22Rv1 (cell line): ENCODE measurements around the gene PPP1R13B.

ENCODE experiments used
- CTCF ChIP-seq: fragments of 450-650 bp; IDR thresholded peaks from 2 replicates; pipeline ENCODE4 v1.5.1; 2017; ENCODE audit warnings: mild to moderate bottlenecking
- ZFX ChIP-seq: fragments of 450-650 bp; IDR thresholded peaks from 2 replicates; pipeline ENCODE4 v1.6.1; 2017; ENCODE audit warnings: antibody characterized with exemption, borderline replicate concordance

DNA sequence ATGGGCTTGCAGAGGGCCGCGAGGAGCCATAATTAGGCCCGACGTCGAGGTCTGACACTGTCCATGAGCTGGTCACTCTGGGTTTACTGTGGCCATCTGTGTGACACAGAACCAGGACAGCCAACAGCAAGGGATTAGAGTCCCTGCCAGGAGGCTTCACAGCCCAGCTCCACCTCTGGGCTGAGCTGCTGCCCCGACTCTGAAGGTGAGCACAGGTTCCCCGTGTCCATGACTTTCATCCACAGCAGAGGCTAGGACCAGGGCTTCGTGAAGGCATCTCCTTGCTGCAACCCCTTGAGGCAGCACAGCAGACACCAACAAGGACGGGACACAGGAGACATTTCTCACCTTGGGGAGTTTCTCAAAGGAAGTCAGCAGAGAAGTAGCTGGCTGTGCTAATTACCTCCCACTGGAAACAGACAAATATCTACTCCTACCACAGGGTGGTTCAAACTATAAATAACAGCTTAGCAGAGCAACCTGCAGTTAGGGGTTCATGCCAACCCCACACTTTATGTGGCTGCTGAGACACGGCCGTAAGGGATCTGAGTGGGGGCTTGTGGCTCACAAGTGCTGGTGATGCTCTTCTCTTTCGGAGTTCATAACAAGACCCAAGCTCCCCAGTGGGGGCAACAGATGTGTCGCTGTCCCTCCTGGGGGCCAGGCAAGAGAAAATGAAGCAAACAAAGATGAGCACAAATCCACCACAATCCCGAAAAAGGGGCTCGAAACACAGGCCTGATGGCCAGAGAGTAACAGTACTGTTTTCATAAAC lies 102.6 kb downstream of the PPP1R13B start:
- TF ChIP-seq CTCF (no peak), ZFX (no peak)
